HepG2 (cell line): Measurements from ENCODE around the gene C6orf136. TPM values are rescaled to one million over a fixed set of nuclear protein-coding genes. Genes with fewer than 3 reads are reported as not detected.

ENCODE experiments used
- ATF7-NPFF ChIP-seq: sonication (generic); formaldehyde crosslinking; IDR thresholded peaks from 2 replicates; pipeline ENCODE4 v1.8.1; 2023; ENCODE audit warnings: mild to moderate bottlenecking, low read depth, missing genetic modification reagents, moderate library complexity
- BATF2 ChIP-seq: sonication (generic); formaldehyde crosslinking; IDR thresholded peaks from 2 replicates; pipeline ENCODE4 v1.8.0; 2022; ENCODE audit warnings: mild to moderate bottlenecking, missing genetic modification reagents, moderate library complexity
- CENPT ChIP-seq: sonication (generic); formaldehyde crosslinking; IDR thresholded peaks from 2 replicates; pipeline ENCODE4 v1.8.0; 2022; ENCODE audit warnings: low read depth, mild to moderate bottlenecking, moderate library complexity, missing genetic modification reagents
- CENPX ChIP-seq: sonication (generic); formaldehyde crosslinking; IDR thresholded peaks from 2 replicates; pipeline ENCODE4 v1.9.0; 2021; ENCODE audit warnings: mild to moderate bottlenecking, missing genetic modification reagents, moderate library complexity
- FOXA3 ChIP-seq: IDR thresholded peaks from 2 replicates; pipeline ENCODE4 v1.6.1; 2016; ENCODE audit warnings: missing genetic modification reagents, missing compliant biosample characterization
- ISX ChIP-seq: sonication (generic); formaldehyde crosslinking; conservative IDR thresholded peaks from 2 replicates; pipeline ENCODE4 v1.5.0; 2020; ENCODE audit warnings: missing genetic modification reagents
- JUNB ChIP-seq: sonication (generic); formaldehyde crosslinking; IDR thresholded peaks from 2 replicates; pipeline ENCODE4 v1.8.0; 2022; ENCODE audit warnings: missing genetic modification reagents, mild to moderate bottlenecking, borderline replicate concordance
- KLF12 ChIP-seq: sonication (generic); formaldehyde crosslinking; IDR thresholded peaks from 2 replicates; pipeline ENCODE4 v1.4.0; 2020; ENCODE audit warnings: missing genetic modification reagents, borderline replicate concordance
- KMT2B ChIP-seq: IDR thresholded peaks from 2 replicates; pipeline ENCODE4 v1.6.1; 2016; ENCODE audit warnings: missing genetic modification reagents, missing compliant biosample characterization
- MED13 ChIP-seq: sonication (generic); formaldehyde crosslinking; IDR thresholded peaks from 2 replicates; pipeline ENCODE4 v1.5.0; 2020; ENCODE audit warnings: missing genetic modification reagents
- NONO ChIP-seq, 2 experiments: fragments of 450-650 bp in 1 of 2; sonication (generic) in 1 of 2; formaldehyde crosslinking in 1 of 2; IDR thresholded peaks in 1 of 2; conservative IDR thresholded peaks in 1 of 2; 2 replicates each; pipeline versions ENCODE4 v1.6.1 to v1.8.0; 2017 to 2022; ENCODE audit warnings: mild to moderate bottlenecking in 1 of 2, missing genetic modification reagents in 1 of 2, moderate library complexity in 1 of 2
- PITX1 ChIP-seq: sonication (generic); formaldehyde crosslinking; IDR thresholded peaks from 2 replicates; pipeline ENCODE4 v1.5.1; 2020; ENCODE audit warnings: mild to moderate bottlenecking, missing genetic modification reagents
- SETDB1 ChIP-seq: sonication (generic); formaldehyde crosslinking; IDR thresholded peaks from 2 replicates; pipeline ENCODE4 v1.5.1; 2020; ENCODE audit warnings: missing genetic modification reagents, mild to moderate bottlenecking, borderline replicate concordance
- WIZ ChIP-seq: sonication (generic); formaldehyde crosslinking; IDR thresholded peaks from 2 replicates; pipeline ENCODE4 v1.5.1; 2020; ENCODE audit warnings: mild to moderate bottlenecking, missing genetic modification reagents
- ZBTB7A ChIP-seq: sonication (generic); formaldehyde crosslinking; IDR thresholded peaks from 2 replicates; pipeline ENCODE4 v1.8.0; 2022; ENCODE audit warnings: mild to moderate bottlenecking, missing genetic modification reagents
- ZMYM4 ChIP-seq: sonication (generic); formaldehyde crosslinking; IDR thresholded peaks from 2 replicates; pipeline ENCODE4 v1.8.1; 2023; ENCODE audit warnings: mild to moderate bottlenecking, missing genetic modification reagents
- ZNF251 ChIP-seq: sonication (generic); formaldehyde crosslinking; IDR thresholded peaks from 2 replicates; pipeline ENCODE4 v1.9.0; 2021; ENCODE audit warnings: mild to moderate bottlenecking, missing genetic modification reagents
- ZNF274 ChIP-seq: sonication (generic); formaldehyde crosslinking; IDR thresholded peaks from 2 replicates; pipeline ENCODE4 v1.5.1; 2020; ENCODE audit warnings: mild to moderate bottlenecking, missing genetic modification reagents
- ZNF3 ChIP-seq: IDR thresholded peaks from 2 replicates; pipeline ENCODE4 v1.7.0; 2017; ENCODE audit warnings: inconsistent platforms
- ZNF430 ChIP-seq: sonication (generic); formaldehyde crosslinking; IDR thresholded peaks from 2 replicates; pipeline ENCODE4 v1.9.0; 2021; ENCODE audit warnings: mild to moderate bottlenecking, missing genetic modification reagents
- ZNF83 ChIP-seq: sonication (generic); formaldehyde crosslinking; IDR thresholded peaks from 2 replicates; pipeline ENCODE4 v1.4.0; 2020; ENCODE audit warnings: missing genetic modification reagents, mild to moderate bottlenecking, borderline replicate concordance
- ZNF878 ChIP-seq: sonication (generic); formaldehyde crosslinking; IDR thresholded peaks from 2 replicates; pipeline ENCODE4 v1.8.1; 2023; ENCODE audit warnings: mild to moderate bottlenecking, missing genetic modification reagents, moderate library complexity
- ZSCAN31 ChIP-seq: sonication (generic); formaldehyde crosslinking; IDR thresholded peaks from 2 replicates; pipeline ENCODE4 v1.5.0; 2020; ENCODE audit warnings: low read depth, mild to moderate bottlenecking, missing genetic modification reagents
- ZUFSP ChIP-seq: sonication (generic); formaldehyde crosslinking; IDR thresholded peaks from 2 replicates; pipeline ENCODE4 v1.9.0; 2021; ENCODE audit warnings: missing genetic modification reagents, mild to moderate bottlenecking, borderline replicate concordance
- polyA plus RNA-seq, 8 experiments: library from polyadenylated mRNA; depleted of rRNA in 3 of 8; stranded (reverse) in 7 of 8; unstranded in 1 of 8; fragments of >200 nt; fragmentation: Illumina TruSeq in 4 of 8; extraction: Trizol in 4 of 8; gene quantifications; 2 replicates each; pipeline versions ENCODE4 v1.2.1 to v1.2.3, GENCODE V29; 2011 to 2016; ENCODE audit warnings: low read depth in 4 of 8, missing spikeins in 1 of 8, mixed read lengths in 1 of 8; ENCODE audit not compliant: insufficient read depth in 1 of 8
- total RNA-seq, 5 experiments: library from RNA; depleted of rRNA; stranded (reverse); fragments of >200 nt; fragmentation: Illumina TruSeq; extraction: Trizol; gene quantifications; 2 replicates each; pipeline ENCODE4 v1.2.3, GENCODE V29; 2016; ENCODE audit warnings: low read depth in 1 of 5

C6orf136 gene
- total and polyA plus RNA-seq, 2 of the 13 experiments (the other 11 are each of a cell fraction or from before 2014, with no cell fraction given) = 12.0 to 26.2 TPM

GRCh38 chr6:30626484-30627366, 20.2 kb upstream of the C6orf136 start, which contains the start of gene ATAT1 (continued):
- 0 out of 2 replicates have a peak, but pooled peaks have one; percentile 35 for TF ChIP-seq ZNF878 (CRISPR knock-in tag)
- TF ChIP-seq ZNF274 (CRISPR knock-in tag) = peak; percentile 87; the same call in 1 of the 2 replicates
- no peak; the same call in 1 of the 2 replicates for TF ChIP-seq MED13
- peak; percentile 33; the same call in 1 of the 2 replicates for TF ChIP-seq ZBTB7A (CRISPR knock-in tag)
- TF ChIP-seq KLF12 (CRISPR knock-in tag) = peak; percentile 86; the same call in 1 of the 2 replicates
- no peak for TF ChIP-seq ZNF251
- 0 out of 2 replicates have a peak, but pooled peaks have one; percentile 75 for TF ChIP-seq ISX (CRISPR knock-in tag)
- no peak for TF ChIP-seq ZUFSP
- no peak; the same call in none of the 2 replicates for TF ChIP-seq CENPT
- TF ChIP-seq KMT2B (CRISPR knock-in tag) = peak; percentile 86
- no peak for TF ChIP-seq CENPX (CRISPR knock-in tag)
- TF ChIP-seq ZNF430 = peak; percentile 89
- peak; percentile 88 for TF ChIP-seq ZMYM4 (CRISPR knock-in tag)
- TF ChIP-seq PITX1 = peak; percentile 81
- TF ChIP-seq JUNB = no peak
- TF ChIP-seq NONO (IDR thresholded peaks at IDR 0.05) = no peak
- peak; percentile 93 for TF ChIP-seq NONO (CRISPR knock-in tag; conservative IDR thresholded peaks at IDR 0.05)
- 0 out of 2 replicates have a peak, but pooled peaks have one; percentile 69 for TF ChIP-seq ZSCAN31 (CRISPR knock-in tag)
- TF ChIP-seq SETDB1 (CRISPR knock-in tag) = no peak
- TF ChIP-seq ZNF83 (CRISPR knock-in tag) = no peak
- peak; percentile 68; the same call in 1 of the 2 replicates for TF ChIP-seq ATF7-NPFF
- peak; percentile 52 for TF ChIP-seq FOXA3
- no peak for TF ChIP-seq BATF2 (CRISPR knock-in tag)
- no peak for TF ChIP-seq ZNF3 (CRISPR knock-in tag)
- TF ChIP-seq WIZ (CRISPR knock-in tag) = no peak
